Astrocyte (in vitro differentiated cells and primary cell): ENCODE results near the gene DNAH17. TPM values are rescaled to one million over a fixed set of nuclear protein-coding genes. Genes with fewer than 3 reads are reported as not detected.

Experiments
- DNase-seq: peaks from one replicate; pipeline ENCODE4 v3.0.0-alpha.2; 2010; ENCODE audit warnings: low read depth
- FAIRE-seq: peaks from 2 replicates; lab custom pipeline; 2011; peaks lifted over from hg19 to GRCh38; lab: Jason Lieb, UNC
- H2AFZ ChIP-seq: 2 replicates; pipeline ENCODE4 v1.6.0; 2012; ENCODE audit warnings: low read depth, low read length, inconsistent platforms
- H3K27ac ChIP-seq: 2 replicates; pipeline ENCODE4 v1.5.1; 2011; ENCODE audit warnings: low read depth, low read length, inconsistent platforms
- H3K27me3 ChIP-seq: 2 replicates; pipeline ENCODE4 v1.6.0; 2011; ENCODE audit warnings: low read length, inconsistent platforms; ENCODE audit not compliant: insufficient read depth
- H3K36me3 ChIP-seq: 2 replicates; pipeline ENCODE4 v1.5.1; 2011; ENCODE audit warnings: low read length, inconsistent platforms; ENCODE audit not compliant: insufficient read depth
- H3K4me1 ChIP-seq: 2 replicates; pipeline ENCODE4 v1.5.1; 2011; ENCODE audit warnings: low read length, inconsistent platforms; ENCODE audit not compliant: insufficient read depth
- H3K4me2 ChIP-seq: 2 replicates; pipeline ENCODE4 v1.6.0; 2012; ENCODE audit warnings: low read length, inconsistent platforms
- H3K4me3 ChIP-seq: 2 replicates; pipeline ENCODE4 v1.5.1; 2011; ENCODE audit warnings: low read depth, mild to moderate bottlenecking, low read length, inconsistent platforms; ENCODE audit not compliant: insufficient read depth
- H3K79me2 ChIP-seq: 2 replicates; pipeline ENCODE4 v1.6.0; 2012; ENCODE audit warnings: mild to moderate bottlenecking, low read length, inconsistent platforms; ENCODE audit not compliant: insufficient read depth
- H3K9ac ChIP-seq: 2 replicates; pipeline ENCODE4 v1.6.0; 2012; ENCODE audit warnings: mild to moderate bottlenecking, low read length, inconsistent platforms
- H3K9me3 ChIP-seq: 2 replicates; pipeline ENCODE4 v1.5.1; 2012; ENCODE audit warnings: low read depth, mild to moderate bottlenecking, low read length, inconsistent platforms; ENCODE audit not compliant: insufficient read depth
- H4K20me1 ChIP-seq: 2 replicates; pipeline ENCODE4 v1.6.0; 2012; ENCODE audit warnings: low read length, inconsistent platforms; ENCODE audit not compliant: insufficient read depth
- H3K27ac Mint-ChIP-seq: one replicate; pipeline ENCODE4 v1.8.0; 2021; ENCODE audit warnings: mild to moderate bottlenecking, mixed read lengths; ENCODE audit not compliant: unreplicated experiment
- H3K27me3 Mint-ChIP-seq: one replicate; pipeline ENCODE4 v1.8.0; 2021; ENCODE audit warnings: low read depth, mixed read lengths; ENCODE audit not compliant: unreplicated experiment
- H3K36me3 Mint-ChIP-seq: one replicate; pipeline ENCODE4 v1.8.0; 2021; ENCODE audit warnings: low read depth, mixed read lengths; ENCODE audit not compliant: unreplicated experiment
- H3K4me1 Mint-ChIP-seq: one replicate; pipeline ENCODE4 v1.8.0; 2021; ENCODE audit warnings: low read depth, mixed read lengths; ENCODE audit not compliant: unreplicated experiment
- H3K4me3 Mint-ChIP-seq: one replicate; pipeline ENCODE4 v1.8.0; 2021; ENCODE audit warnings: mild to moderate bottlenecking, moderate library complexity, mixed read lengths; ENCODE audit not compliant: unreplicated experiment
- H3K9me3 Mint-ChIP-seq: one replicate; pipeline ENCODE4 v1.8.0; 2021; ENCODE audit warnings: mild to moderate bottlenecking, mixed read lengths; ENCODE audit not compliant: unreplicated experiment
- EZH2 ChIP-seq: IDR thresholded peaks from 2 replicates; pipeline ENCODE4 v1.6.1; 2012; ENCODE audit warnings: mild to moderate bottlenecking, low read length, inconsistent platforms; ENCODE audit not compliant: insufficient read depth
- total RNA-seq: library from RNA; stranded (reverse); gene quantifications from 2 replicates; pipeline ENCODE4 v1.2.1, GENCODE V29; 2021
- TF ChIP-seq, protein P1 (sequence below): IDR thresholded peaks from 2 replicates; pipeline ENCODE4 v1.5.1; 2011; ENCODE audit warnings: low read depth, mild to moderate bottlenecking, inconsistent platforms, low read length, moderate library complexity; ENCODE audit not compliant: insufficient read depth

The DNAH17 gene
- total RNA-seq, 1 donor from 2014 or later: 0.14 TPM

DNA sequence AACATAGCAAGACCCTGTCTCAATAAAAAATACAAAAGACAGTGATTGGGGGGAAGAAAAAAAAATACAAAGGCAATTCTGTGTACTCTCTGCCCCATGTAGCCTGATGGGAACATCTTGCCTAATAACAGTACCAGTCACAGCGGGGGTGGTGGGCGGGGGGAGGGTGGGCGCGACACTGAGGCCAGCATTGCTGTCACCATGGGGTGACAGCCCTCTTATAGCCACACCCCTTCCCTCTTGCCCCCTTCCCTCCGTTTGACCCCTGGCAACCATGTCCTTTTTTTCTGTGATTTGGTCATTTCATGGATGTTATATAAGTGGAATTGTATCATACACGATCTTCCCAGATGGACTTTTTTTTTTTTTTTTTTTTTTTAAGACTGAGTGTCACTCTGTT lies 80.9 kb downstream of the DNAH17 start:
- Histone ChIP-seq H3K27me3 (no peaks in the 10 kb centered on the region), H3K27ac (no peak overlapping the region), H2AFZ (no peak overlapping the region), H3K4me3 (no peak overlapping the region), H3K4me1 (no peaks in the 10 kb centered on the region), H3K79me2 (no peaks in the 10 kb centered on the region), H4K20me1 (no peaks in the 10 kb centered on the region), H3K4me2 (no peak overlapping the region), H3K36me3 (no peaks in the 10 kb centered on the region), H3K9ac (no peak overlapping the region), H3K9me3 (no peaks in the 10 kb centered on the region)
- H3K4me1 Mint-ChIP-seq: no peaks in the 10 kb centered on the region
- H3K27me3 Mint-ChIP-seq: peaks cover 9% of the 10 kb centered on the region
- DNase-seq (no peak), FAIRE-seq (no peak)
- no peaks in the 10 kb centered on the region for H3K9me3 Mint-ChIP-seq
- H3K27ac Mint-ChIP-seq: no peak overlapping the region
- TF ChIP-seq, protein P1, sequence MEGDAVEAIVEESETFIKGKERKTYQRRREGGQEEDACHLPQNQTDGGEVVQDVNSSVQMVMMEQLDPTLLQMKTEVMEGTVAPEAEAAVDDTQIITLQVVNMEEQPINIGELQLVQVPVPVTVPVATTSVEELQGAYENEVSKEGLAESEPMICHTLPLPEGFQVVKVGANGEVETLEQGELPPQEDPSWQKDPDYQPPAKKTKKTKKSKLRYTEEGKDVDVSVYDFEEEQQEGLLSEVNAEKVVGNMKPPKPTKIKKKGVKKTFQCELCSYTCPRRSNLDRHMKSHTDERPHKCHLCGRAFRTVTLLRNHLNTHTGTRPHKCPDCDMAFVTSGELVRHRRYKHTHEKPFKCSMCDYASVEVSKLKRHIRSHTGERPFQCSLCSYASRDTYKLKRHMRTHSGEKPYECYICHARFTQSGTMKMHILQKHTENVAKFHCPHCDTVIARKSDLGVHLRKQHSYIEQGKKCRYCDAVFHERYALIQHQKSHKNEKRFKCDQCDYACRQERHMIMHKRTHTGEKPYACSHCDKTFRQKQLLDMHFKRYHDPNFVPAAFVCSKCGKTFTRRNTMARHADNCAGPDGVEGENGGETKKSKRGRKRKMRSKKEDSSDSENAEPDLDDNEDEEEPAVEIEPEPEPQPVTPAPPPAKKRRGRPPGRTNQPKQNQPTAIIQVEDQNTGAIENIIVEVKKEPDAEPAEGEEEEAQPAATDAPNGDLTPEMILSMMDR: no peak
- no peak for TF ChIP-seq EZH2
- H3K4me3 Mint-ChIP-seq: no peak overlapping the region
- H3K36me3 Mint-ChIP-seq: no peaks in the 10 kb centered on the region

DNA sequence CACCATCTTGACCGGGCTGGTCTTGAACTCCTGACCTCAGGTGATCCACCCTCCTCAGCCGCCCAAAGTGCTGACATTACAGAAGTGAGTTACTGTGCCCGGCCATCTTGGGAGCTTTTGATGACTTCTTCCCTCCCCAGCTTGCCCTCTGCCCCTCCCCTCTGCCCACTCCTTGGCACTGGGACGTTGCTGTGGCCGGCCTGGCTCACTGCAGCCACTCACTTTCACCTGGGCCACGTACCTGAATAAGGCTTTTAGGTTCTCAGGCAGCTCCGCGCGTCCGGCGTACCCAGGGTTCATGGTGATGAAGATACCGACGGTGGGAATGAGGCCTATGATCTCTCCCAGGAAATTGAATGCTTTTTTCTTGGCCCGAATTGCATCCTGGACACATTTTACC lies 81.6 kb downstream of the DNAH17 start:
- H3K79me2 ChIP-seq: no peaks in the 10 kb centered on the region
- H3K4me1 ChIP-seq: no peaks in the 10 kb centered on the region
- no peaks in the 10 kb centered on the region for H3K27me3 ChIP-seq
- DNase-seq: no peak
- Mint-ChIP-seq H3K4me3 (no peak overlapping the region), H3K9me3 (no peaks in the 10 kb centered on the region), H3K27ac (no peak overlapping the region), H3K27me3 (peaks cover 10% of the 10 kb centered on the region), H3K4me1 (no peaks in the 10 kb centered on the region), H3K36me3 (no peaks in the 10 kb centered on the region)
- no peaks in the 10 kb centered on the region for H3K9me3 ChIP-seq
- H3K27ac ChIP-seq: no peak overlapping the region
- H3K4me3 ChIP-seq: no peak overlapping the region
- TF ChIP-seq EZH2: no peak
- TF ChIP-seq, protein P1: no peak
- no peak overlapping the region for H3K4me2 ChIP-seq
- H2AFZ ChIP-seq: no peak overlapping the region
- no peak for FAIRE-seq
- no peaks in the 10 kb centered on the region for H3K36me3 ChIP-seq
- no peak overlapping the region for H3K9ac ChIP-seq
- no peaks in the 10 kb centered on the region for H4K20me1 ChIP-seq

DNA sequence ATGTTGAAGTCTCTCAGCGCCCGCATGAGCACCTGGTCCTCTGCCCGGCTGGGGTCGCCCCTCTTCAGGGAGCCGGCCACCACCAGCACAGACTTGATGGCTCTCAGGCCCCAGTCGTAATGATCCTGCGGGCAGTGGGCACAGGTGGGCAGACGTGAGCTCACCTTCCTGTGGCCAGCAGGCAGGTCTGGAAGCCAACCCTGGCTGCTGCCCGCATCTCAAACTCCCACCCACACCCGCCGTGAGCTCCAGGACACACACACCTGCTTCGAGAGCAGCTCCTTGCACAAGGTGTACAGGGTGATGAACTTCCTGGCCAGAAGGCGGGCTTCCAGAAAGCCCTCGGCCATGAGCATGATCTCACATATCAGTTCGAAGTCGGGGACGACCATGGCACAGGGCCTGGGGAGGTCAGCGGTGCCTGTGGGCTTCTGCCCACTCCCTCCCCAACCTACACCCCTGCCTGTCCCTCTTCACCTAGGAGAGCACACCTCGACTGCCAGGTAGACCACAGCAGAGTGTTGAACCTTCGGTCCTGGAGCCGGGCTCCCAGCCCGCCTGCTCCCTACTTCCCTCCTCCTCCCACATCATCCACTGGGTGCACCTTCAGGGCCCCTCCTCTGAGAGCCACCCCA lies 82.4 kb downstream of the DNAH17 start:
- Histone ChIP-seq H3K27me3 (no peaks in the 10 kb centered on the region), H4K20me1 (no peaks in the 10 kb centered on the region), H3K27ac (no peak overlapping the region), H3K36me3 (no peaks in the 10 kb centered on the region), H3K9me3 (no peaks in the 10 kb centered on the region), H3K79me2 (no peaks in the 10 kb centered on the region), H2AFZ (no peak overlapping the region), H3K4me3 (no peak overlapping the region), H3K9ac (no peak overlapping the region), H3K4me1 (no peaks in the 10 kb centered on the region), H3K4me2 (no peak overlapping the region)
- H3K4me1 Mint-ChIP-seq: no peaks in the 10 kb centered on the region
- H3K27me3 Mint-ChIP-seq: peaks cover 15% of the 10 kb centered on the region
- FAIRE-seq (no peak), DNase-seq (no peak)
- H3K36me3 Mint-ChIP-seq: no peaks in the 10 kb centered on the region
- no peak for TF ChIP-seq EZH2
- TF ChIP-seq, protein P1: no peak
- no peak overlapping the region for H3K4me3 Mint-ChIP-seq
- H3K27ac Mint-ChIP-seq: no peak overlapping the region
- H3K9me3 Mint-ChIP-seq: no peaks in the 10 kb centered on the region
